ENCODE measurements around the gene TAX1BP3. TPM values are rescaled to one million over a fixed set of nuclear protein-coding genes. Genes with fewer than 3 reads are reported as not detected.

TAX1BP3 gene
- total and polyA plus RNA-seq, 2 of the 4 experiments (the other 2 are of a cell fraction), result 146 to 176 TPM

- Histone ChIP-seq H2BK5ac (ENCODE audit: low read depth, low read length, poor library complexity, severe bottlenecking) (peak overlapping the region; percentile 7), H3K4me2 (ENCODE audit: low read depth, low read length) (no peak overlapping the region), H3K9me3 (ENCODE audit: control insufficient read depth, insufficient read depth, low read length) (no peaks in the 10 kb centered on the region), H3K14ac (replicated peaks; ENCODE audit: low read depth, low read length) (no peak overlapping the region), H3K9ac (ENCODE audit: low read depth, low read length) (no peak overlapping the region), H4K20me1 (ENCODE audit: insufficient read depth, low read length) (peaks cover 44% of the 10 kb centered on the region), H2BK20ac (ENCODE audit: low read depth, low read length) (no peak overlapping the region), H4K8ac (ENCODE audit: low read depth in 2 of 2, low read length in 2 of 2) (peak overlapping the region in 1 of 2 experiments; percentile 23; a peak in 1 of 4 replicates), H3K23ac (ENCODE audit: low read depth, low read length) (no peak overlapping the region), H2AK5ac (ENCODE audit: low read depth, low read length) (peak overlapping the region; percentile 17; the same call in 1 of the 2 replicates), H3K56ac (ENCODE audit: extremely low read depth, insufficient read depth, low read length) (no peak overlapping the region), H2AK9ac (replicated peaks; ENCODE audit: low read depth, low read length, poor library complexity) (peak overlapping the region; percentile 2), H2BK120ac (ENCODE audit: low read depth, low read length) (no peak overlapping the region), H3K18ac (ENCODE audit: low read depth, low read length) (no peak overlapping the region), H3K4me1 (ENCODE audit: control insufficient read depth, insufficient read depth, low read length) (peaks cover 8% of the 10 kb centered on the region), H4K5ac (ENCODE audit: low read depth, low read length) (no peak overlapping the region), H3K4me3 (ENCODE audit: insufficient read depth, low read depth, low read length) (no peak overlapping the region), H3K27ac (ENCODE audit: insufficient read depth, low read length) (0 out of 2 replicates have a peak overlapping the region, but pooled peaks have one; percentile 2), H3K4ac (ENCODE audit: low read depth, low read length) (no peak overlapping the region), H3K9me1 (ENCODE audit: insufficient read depth, low read length) (peaks cover 18% of the 10 kb centered on the region), H2BK15ac (ENCODE audit: low read depth, low read length) (no peak overlapping the region), H2AFZ (replicated peaks; ENCODE audit: low read length, poor library complexity) (peak overlapping the region; percentile 19), H3K36me3 (ENCODE audit: control insufficient read depth, insufficient read depth, low read length) (peaks cover 37% of the 10 kb centered on the region), H4K91ac (ENCODE audit: insufficient read depth, low read depth, low read length) (no peak overlapping the region), H3K27me3 (ENCODE audit: control insufficient read depth, insufficient read depth, low read length) (no peaks in the 10 kb centered on the region), H3K79me1 (ENCODE audit: low read depth in 1 of 2, low read length in 2 of 2) (peaks cover 0 to 32% of the 10 kb centered on the region in 2 experiments; a peak in 2 of 4 replicates)
- POLR2A ChIA-PET (ENCODE audit: unreplicated experiment), result no interaction called here
- CTCF ChIA-PET, result no interaction called here
- in situ Hi-C loops (cut with MboI; ENCODE audit: low sequenced_read_pairs), result no loop called here
- TF ChIP-seq POLR2A (IDR thresholded peaks at IDR 0.05; ENCODE audit: low read depth, low read length) (no peak), RFX5 (IDR thresholded peaks at IDR 0.05; ENCODE audit: low read depth, low read length) (no peak), CHD1 (IDR thresholded peaks at IDR 0.05; ENCODE audit: low read depth, low read length) (no peak), MAFK (IDR thresholded peaks at IDR 0.05; ENCODE audit: low read depth, low read length) (no peak), ELK1 (IDR thresholded peaks at IDR 0.05; ENCODE audit: borderline replicate concordance, low read depth, low read length) (no peak), CEBPB (IDR thresholded peaks at IDR 0.05; ENCODE audit: low read depth, low read length) (no peak), MAZ (IDR thresholded peaks at IDR 0.05; ENCODE audit: borderline replicate concordance, low read depth, low read length) (no peak), USF2 (IDR thresholded peaks at IDR 0.05; ENCODE audit: low read depth, low read length) (no peak), RCOR1 (IDR thresholded peaks at IDR 0.05; ENCODE audit: insufficient replicate concordance, low read length) (no peak), FOS (IDR thresholded peaks at IDR 0.05; ENCODE audit: low read depth, low read length) (no peak), RAD21 (IDR thresholded peaks at IDR 0.05; ENCODE audit: low read length) (no peak)
- TF ChIP-seq, protein P1, sequence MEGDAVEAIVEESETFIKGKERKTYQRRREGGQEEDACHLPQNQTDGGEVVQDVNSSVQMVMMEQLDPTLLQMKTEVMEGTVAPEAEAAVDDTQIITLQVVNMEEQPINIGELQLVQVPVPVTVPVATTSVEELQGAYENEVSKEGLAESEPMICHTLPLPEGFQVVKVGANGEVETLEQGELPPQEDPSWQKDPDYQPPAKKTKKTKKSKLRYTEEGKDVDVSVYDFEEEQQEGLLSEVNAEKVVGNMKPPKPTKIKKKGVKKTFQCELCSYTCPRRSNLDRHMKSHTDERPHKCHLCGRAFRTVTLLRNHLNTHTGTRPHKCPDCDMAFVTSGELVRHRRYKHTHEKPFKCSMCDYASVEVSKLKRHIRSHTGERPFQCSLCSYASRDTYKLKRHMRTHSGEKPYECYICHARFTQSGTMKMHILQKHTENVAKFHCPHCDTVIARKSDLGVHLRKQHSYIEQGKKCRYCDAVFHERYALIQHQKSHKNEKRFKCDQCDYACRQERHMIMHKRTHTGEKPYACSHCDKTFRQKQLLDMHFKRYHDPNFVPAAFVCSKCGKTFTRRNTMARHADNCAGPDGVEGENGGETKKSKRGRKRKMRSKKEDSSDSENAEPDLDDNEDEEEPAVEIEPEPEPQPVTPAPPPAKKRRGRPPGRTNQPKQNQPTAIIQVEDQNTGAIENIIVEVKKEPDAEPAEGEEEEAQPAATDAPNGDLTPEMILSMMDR (conservative IDR thresholded peaks at IDR 0.05; ENCODE audit: low read depth, low read length), result no peak
- dilution Hi-C loops (cut with HindIII; ENCODE audit: low sequenced_read_pairs, unreplicated experiment), result no loop called here
- ATAC-seq (ENCODE audit: low read depth) (peak; percentile 3), DNase-seq (no peak)
- intact Hi-C loops (cut with micrococcal nuclease), result no loop called here
- WGBS, 2 experiments (ENCODE audit: extremely low coverage in 2 of 2, insufficient read length in 1 of 2), result 90% methylated on average over 23 of the region's 23 CpGs; no CpG with 5 or more reads in 1 of the 2 experiments
- BruUV-seq (replicated peaks), result no TSS peak
Observed at GRCh38 chr17:3660311-3660891, 8.0 kb downstream of the TAX1BP3 start.

Measured in IMR-90 (cell line).